IMR-90 (cell line): ENCODE data around the gene DNM3. TPM values are rescaled to one million over a fixed set of nuclear protein-coding genes. Genes with fewer than 3 reads are reported as not detected.

Source experiments
- ATAC-seq: fragments of 200-7000 bp; cut with Tn5 transposase; 2 replicates; pipeline ENCODE4 v1.9.1; 2020; ENCODE audit warnings: low read depth, mild to moderate bottlenecking, moderate library complexity
- BruUV-seq: library from RNA; stranded (reverse); fragments of 400-500 nt; replicated peaks from 2 replicates; lab custom pipeline; 2021; lab: Mats Ljungman, UMichigan
- CTCF ChIA-PET: fragments of 300-600 bp; formaldehyde crosslinking; extraction: SDS; loops from one replicate; lab custom pipeline; 2021; ENCODE audit warnings: antibody characterized with exemption; lab: Yijun Ruan, JAX
- POLR2A ChIA-PET: fragments of 300-600 bp; sonication (Branson Sonifier 250); formaldehyde crosslinking; loops from one replicate; lab custom pipeline; 2022; ENCODE audit warnings: antibody characterized with exemption; ENCODE audit not compliant: unreplicated experiment; lab: Charles Lee
- DNase-seq: peaks from one replicate; pipeline ENCODE4 v3.0.0; 2013
- H2AFZ ChIP-seq: replicated peaks from 2 replicates; pipeline ENCODE3; 2013; ENCODE audit warnings: low read length, mild to moderate bottlenecking; ENCODE audit not compliant: poor library complexity
- H2AK5ac ChIP-seq: 2 replicates; pipeline ENCODE4 v1.6.1; 2013; ENCODE audit warnings: low read depth, low read length, inconsistent platforms
- H2AK9ac ChIP-seq: replicated peaks from 2 replicates; pipeline ENCODE3; 2013; ENCODE audit warnings: mild to moderate bottlenecking, low read depth, low read length, moderate library complexity; ENCODE audit not compliant: poor library complexity
- H2BK120ac ChIP-seq: 2 replicates; pipeline ENCODE4 v1.6.1; 2013; ENCODE audit warnings: low read depth, low read length, inconsistent platforms
- H2BK15ac ChIP-seq: 3 replicates; pipeline ENCODE4 v1.6.1; 2013; ENCODE audit warnings: low read depth, low read length, inconsistent platforms
- H2BK20ac ChIP-seq: 2 replicates; pipeline ENCODE4 v1.6.1; 2013; ENCODE audit warnings: low read depth, mild to moderate bottlenecking, inconsistent platforms, low read length, moderate library complexity
- H2BK5ac ChIP-seq: 2 replicates; pipeline ENCODE4 v1.6.1; 2013; ENCODE audit warnings: mild to moderate bottlenecking, low read depth, low read length, inconsistent platforms; ENCODE audit not compliant: poor library complexity, severe bottlenecking
- H3K14ac ChIP-seq: replicated peaks from 2 replicates; pipeline ENCODE4 v1.6.1; 2013; ENCODE audit warnings: low read depth, low read length, inconsistent platforms
- H3K18ac ChIP-seq: 2 replicates; pipeline ENCODE4 v1.6.1; 2013; ENCODE audit warnings: low read depth, low read length, control low read depth
- H3K23ac ChIP-seq: 2 replicates; pipeline ENCODE4 v1.6.1; 2013; ENCODE audit warnings: low read depth, low read length, inconsistent platforms
- H3K27ac ChIP-seq: 2 replicates; pipeline ENCODE4 v1.5.1; 2013; ENCODE audit warnings: mild to moderate bottlenecking, control low read depth, low read length; ENCODE audit not compliant: insufficient read depth
- H3K27me3 ChIP-seq: 2 replicates; pipeline ENCODE4 v1.6.1; 2013; ENCODE audit warnings: low read length; ENCODE audit not compliant: control insufficient read depth, insufficient read depth
- H3K36me3 ChIP-seq: 2 replicates; pipeline ENCODE4 v1.6.1; 2013; ENCODE audit warnings: low read length, mixed read lengths; ENCODE audit not compliant: control insufficient read depth, insufficient read depth
- H3K4ac ChIP-seq: 2 replicates; pipeline ENCODE4 v1.6.1; 2013; ENCODE audit warnings: low read depth, low read length, inconsistent platforms
- H3K4me1 ChIP-seq: 2 replicates; pipeline ENCODE4 v1.6.1; 2013; ENCODE audit warnings: low read length, mixed read lengths; ENCODE audit not compliant: control insufficient read depth, insufficient read depth
- H3K4me2 ChIP-seq: 2 replicates; pipeline ENCODE4 v1.6.1; 2013; ENCODE audit warnings: low read depth, mild to moderate bottlenecking, control low read depth, low read length, moderate library complexity
- H3K4me3 ChIP-seq: 2 replicates; pipeline ENCODE4 v1.5.1; 2013; ENCODE audit warnings: low read depth, mild to moderate bottlenecking, control low read depth, low read length, moderate library complexity; ENCODE audit not compliant: insufficient read depth
- H3K56ac ChIP-seq: 2 replicates; pipeline ENCODE4 v1.6.1; 2013; ENCODE audit warnings: low read length, inconsistent platforms; ENCODE audit not compliant: insufficient read depth; ENCODE audit errors: extremely low read depth
- H3K79me1 ChIP-seq, 2 experiments: 2 replicates each; pipeline ENCODE4 v1.6.1; 2013; ENCODE audit warnings: low read length in 2 of 2, inconsistent platforms in 1 of 2, low read depth in 1 of 2
- H3K9ac ChIP-seq: 2 replicates; pipeline ENCODE4 v1.6.1; 2013; ENCODE audit warnings: low read depth, low read length, control low read depth
- H3K9me1 ChIP-seq: 2 replicates; pipeline ENCODE4 v1.6.1; 2013; ENCODE audit warnings: low read length, inconsistent platforms; ENCODE audit not compliant: insufficient read depth
- H3K9me3 ChIP-seq: 2 replicates; pipeline ENCODE4 v1.6.1; 2013; ENCODE audit warnings: low read length; ENCODE audit not compliant: control insufficient read depth, insufficient read depth
- H4K20me1 ChIP-seq: 2 replicates; pipeline ENCODE4 v1.6.1; 2013; ENCODE audit warnings: low read length, inconsistent platforms; ENCODE audit not compliant: insufficient read depth
- H4K5ac ChIP-seq: 2 replicates; pipeline ENCODE4 v1.6.1; 2013; ENCODE audit warnings: mild to moderate bottlenecking, low read depth, low read length, control low read depth
- H4K8ac ChIP-seq, 2 experiments: 2 replicates each; pipeline ENCODE4 v1.6.1; 2013; ENCODE audit warnings: low read depth in 2 of 2, low read length in 2 of 2, control low read depth in 1 of 2, inconsistent platforms in 1 of 2
- H4K91ac ChIP-seq: 2 replicates; pipeline ENCODE4 v1.6.1; 2013; ENCODE audit warnings: low read depth, low read length, inconsistent platforms; ENCODE audit not compliant: insufficient read depth
- CTCF ChIP-seq: conservative IDR thresholded peaks from 2 replicates; pipeline ENCODE4 v1.5.1; 2012; ENCODE audit warnings: mild to moderate bottlenecking, low read depth, low read length, improper control_type of control experiment
- FOS ChIP-seq: fragments of 150-350 bp; IDR thresholded peaks from 2 replicates; pipeline ENCODE4 v1.6.1; 2016; ENCODE audit warnings: low read depth, low read length
- MAZ ChIP-seq: IDR thresholded peaks from 2 replicates; pipeline ENCODE4 v1.6.1; 2012; ENCODE audit warnings: low read depth, mild to moderate bottlenecking, low read length, improper control_type of control experiment, moderate library complexity, borderline replicate concordance
- RAD21 ChIP-seq: IDR thresholded peaks from 2 replicates; pipeline ENCODE4 v1.6.1; 2012; ENCODE audit warnings: low read length, improper control_type of control experiment
- SMC3 ChIP-seq: fragments of 150-350 bp; IDR thresholded peaks from 2 replicates; pipeline ENCODE4 v1.6.1; 2016; ENCODE audit warnings: low read depth, mild to moderate bottlenecking, antibody characterized with exemption, low read length, moderate library complexity
- WGBS, 2 experiments: methylation state at CpG; one replicate each; pipeline versions ENCODE4 v1.1.5 to v1.1.7; 2013; ENCODE audit warnings: missing lambda C conversion rate in 2 of 2; ENCODE audit not compliant: insufficient read length in 1 of 2; ENCODE audit errors: extremely low coverage in 2 of 2; 5-methylcytosine and 5-hydroxymethylcytosine counted together
- dilution Hi-C: fragments of 300-500 bp; cut with HindIII; formaldehyde crosslinking; loops from one replicate; pipeline ENCODE4 v1.14.3; 2018; ENCODE audit warnings: low sequenced_read_pairs; ENCODE audit not compliant: unreplicated experiment
- in situ Hi-C: fragments of 300-500 bp; cut with MboI; formaldehyde crosslinking; loops from 3 replicates; pipeline ENCODE4 v1.14.3; 2019; ENCODE audit warnings: low sequenced_read_pairs, inconsistent platforms, mixed read lengths
- intact Hi-C: fragments of 100-400 bp; cut with micrococcal nuclease; formaldehyde crosslinking; loops from 2 replicates; pipeline ENCODE4 v1.10.0; 2022
- polyA plus RNA-seq, 3 experiments: library from polyadenylated mRNA; depleted of rRNA; stranded (reverse); fragments of >200 nt; gene quantifications; 2 replicates each; pipeline ENCODE4 v1.2.3, GENCODE V29; 2012; ENCODE audit warnings: low replicate concordance in 1 of 3
- total RNA-seq: library from RNA; depleted of rRNA; stranded (reverse); fragments of >200 nt; gene quantifications from 2 replicates; pipeline ENCODE4 v1.2.3, GENCODE V29; 2012

Gene DNM3
- total and polyA plus RNA-seq, 2 of the 4 experiments (the other 2 are of a cell fraction), result 0.36 TPM

GRCh38 chr1:172089768-172090510 lies 248.6 kb downstream of the DNM3 start:
- in situ Hi-C loops (no loop called here), intact Hi-C loops (loop anchor here (1.0 kb wide), 1 partner anchor 309 kb away; no protein-coding TSS in a partner anchor), dilution Hi-C loops (no loop called here)
- ChIA-PET CTCF (interaction anchor here (0.8 kb wide), 1 partner anchor 305 kb away, joined by 5 read pairs; no protein-coding TSS in a partner anchor), POLR2A (interaction anchor here (1.0 kb wide), 1 partner anchor 55 kb away, joined by 4 read pairs; no protein-coding TSS in a partner anchor)
- H2AK9ac ChIP-seq, result no peak overlapping the region
- no peak overlapping the region for H3K56ac ChIP-seq
- H3K23ac ChIP-seq, result no peak overlapping the region
- no peak overlapping the region for H2BK5ac ChIP-seq
- H3K18ac ChIP-seq, result no peak overlapping the region
- WGBS, 2 experiments, result no CpG with 5 or more reads among the region's 7 CpGs
- H3K4me2 ChIP-seq, result no peak overlapping the region
- H2AFZ ChIP-seq, result no peak overlapping the region
- H4K91ac ChIP-seq, result no peak overlapping the region
- ATAC-seq (no peak), DNase-seq (peak; percentile 40)
- H2BK120ac ChIP-seq, result no peak overlapping the region
- H3K4me3 ChIP-seq, result no peak overlapping the region
- H3K4ac ChIP-seq, result no peak overlapping the region
- no peak overlapping the region for H3K9ac ChIP-seq
- H4K5ac ChIP-seq, result no peak overlapping the region
- no peak overlapping the region for H2BK20ac ChIP-seq
- no peak overlapping the region for H3K27ac ChIP-seq
- no peak overlapping the region for H2BK15ac ChIP-seq
- no peaks in the 10 kb centered on the region for H3K4me1 ChIP-seq
- H3K79me1 ChIP-seq, result no peaks in the 10 kb centered on the region
- TF ChIP-seq RAD21, result peak; percentile 74
- peak; percentile 62 for TF ChIP-seq SMC3
- TF ChIP-seq MAZ, result no peak
- peak; percentile 58 for TF ChIP-seq CTCF
- TF ChIP-seq FOS, result no peak
- H3K9me3 ChIP-seq, result no peaks in the 10 kb centered on the region
- no peaks in the 10 kb centered on the region for H4K20me1 ChIP-seq
- BruUV-seq, result no TSS peak
- H2AK5ac ChIP-seq, result no peak overlapping the region
- no peak overlapping the region for H3K14ac ChIP-seq
- no peaks in the 10 kb centered on the region for H3K9me1 ChIP-seq
- no peak overlapping the region for H4K8ac ChIP-seq
- H3K27me3 ChIP-seq, result no peaks in the 10 kb centered on the region
- no peaks in the 10 kb centered on the region for H3K36me3 ChIP-seq
